ENCODE data around the gene SLC8B1.

- TF ChIP-seq CTCF (IDR thresholded peaks at IDR 0.05; ENCODE audit: low read depth, low read length) (no peak), POLR2A (IDR thresholded peaks at IDR 0.05; ENCODE audit: extremely low read depth, insufficient read length) (no peak), MYC (IDR thresholded peaks at IDR 0.05; ENCODE audit: low read depth, low read length) (no peak)
- TF ChIP-seq, protein P1, sequence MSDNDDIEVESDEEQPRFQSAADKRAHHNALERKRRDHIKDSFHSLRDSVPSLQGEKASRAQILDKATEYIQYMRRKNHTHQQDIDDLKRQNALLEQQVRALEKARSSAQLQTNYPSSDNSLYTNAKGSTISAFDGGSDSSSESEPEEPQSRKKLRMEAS (IDR thresholded peaks at IDR 0.05; ENCODE audit: low read depth, low read length), result no peak
Observed at GRCh38 chr12:113277511-113277910, 57.4 kb downstream of the SLC8B1 start.
